HG02588 (cell line): ENCODE data around the gene FAM117A.
"Not testable (repeated sequence)": the region's sequence is repeated elsewhere in the genome, so short reads cannot be mapped to it uniquely, and the experiment has no call there.

Experiments used
- ATAC-seq: cut with Tn5 transposase; IDR thresholded peaks from one replicate; pipeline ENCODE4 v1.9.1; 2021; ENCODE audit warnings: mild to moderate bottlenecking, moderate library complexity; ENCODE audit not compliant: unreplicated experiment

The FAM117A gene

GRCh38 chr17:49681106-49681979 lies 82.6 kb downstream of the FAM117A start:
- no peak for ATAC-seq

GRCh38 chr17:49680314-49680713 lies 83.6 kb downstream of the FAM117A start:
- no peak for ATAC-seq

GRCh38 chr17:49677933-49678847 lies 85.7 kb downstream of the FAM117A start, which contains the start of gene SPOP:
Gene SPOP, minus strand, starts transcription at chr17:49678097. Its CDS starts 55,287 bp downstream, at chr17:49622810.
- peak; percentile 70 for ATAC-seq

GRCh38 chr17:49677134-49677932 lies 86.6 kb downstream of the FAM117A start:
- ATAC-seq: peak; percentile 56

- ATAC-seq: peak; percentile 56
Observed at GRCh38 chr17:49676276-49676868, 87.6 kb downstream of the FAM117A start.

GRCh38 chr17:49674507-49674906 lies 89.4 kb downstream of the FAM117A start:
- ATAC-seq: no peak

- not testable (repeated sequence) for ATAC-seq
Observed at GRCh38 chr17:49673679-49674078, 90.3 kb downstream of the FAM117A start.

- ATAC-seq: no peak
Observed at GRCh38 chr17:49670641-49671040, 93.3 kb downstream of the FAM117A start.

GRCh38 chr17:49670002-49670401 lies 93.9 kb downstream of the FAM117A start:
- ATAC-seq: no peak

- ATAC-seq: no peak
Observed at GRCh38 chr17:49667854-49668253, 96.1 kb downstream of the FAM117A start.

- no peak for ATAC-seq
Observed at GRCh38 chr17:49664706-49665211, 99.2 kb downstream of the FAM117A start.
